Occipital lobe (tissue), 2 donors: ENCODE measurements around the gene MCU. TPM values are rescaled to one million over a fixed set of nuclear protein-coding genes. Genes with fewer than 3 reads are reported as not detected.
"Not testable (repeated sequence)": the region's sequence is repeated elsewhere in the genome, so short reads cannot be mapped to it uniquely, and the experiment has no call there.

Source experiments
- DNase-seq: peaks from one replicate; lab custom pipeline; 2025; lab: John Stamatoyannopoulos, UW
- total RNA-seq: library from RNA; depleted of rRNA; stranded (reverse); fragments of >200 nt; gene quantifications from one replicate; pipeline ENCODE4 v1.2.3, GENCODE V29; 2014

Gene MCU
- total RNA-seq, 1 donor from 2014 or later = 41.0 TPM

GRCh38 chr10:72761498-72761897, 69.6 kb downstream of the MCU start:
- DNase-seq = no peak

DNA sequence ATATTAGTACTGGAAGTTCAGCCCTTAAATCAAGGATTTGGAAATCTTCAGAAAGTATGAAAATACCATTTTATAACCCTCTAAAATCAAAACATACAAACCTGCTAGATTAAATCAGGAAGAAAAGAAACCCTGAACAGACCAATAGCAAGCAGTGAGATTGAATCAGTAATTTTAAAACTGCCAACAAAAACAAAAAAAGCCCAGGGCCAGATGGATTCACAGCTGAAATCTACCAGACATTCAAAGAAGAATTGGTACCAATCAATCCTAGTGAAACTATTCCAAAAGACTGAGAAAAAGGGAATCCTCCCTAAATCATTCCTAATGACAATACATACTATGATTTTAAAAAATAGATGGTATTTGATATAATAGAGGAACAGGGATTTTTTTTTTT, 70.1 kb downstream of the MCU start:
- no peak for DNase-seq

DNA sequence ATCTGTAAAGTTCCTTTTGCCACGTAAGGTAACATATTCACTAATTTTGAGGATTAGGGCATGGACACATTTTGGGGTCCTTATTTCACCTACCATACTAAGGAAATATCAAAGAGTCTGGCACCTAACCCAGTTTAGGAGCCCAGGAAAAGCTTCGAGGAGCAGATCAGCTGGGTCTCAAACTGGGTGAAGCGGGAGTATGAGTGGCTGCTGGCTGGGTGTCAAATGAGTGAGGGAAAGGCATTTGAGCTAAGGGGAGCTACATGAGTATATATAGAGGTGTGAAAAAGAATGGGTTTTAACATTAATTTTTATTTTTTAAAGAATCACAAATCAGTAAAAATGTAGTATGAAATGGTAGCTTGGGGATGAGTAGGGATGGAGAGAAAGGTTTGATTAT, 71.3 kb downstream of the MCU start:
- no peak for DNase-seq

- DNase-seq = no peak
Measured at GRCh38 chr10:72764151-72764550, 72.2 kb downstream of the MCU start.

- no peak for DNase-seq
Measured at GRCh38 chr10:72765051-72765745, 73.3 kb downstream of the MCU start.

DNA sequence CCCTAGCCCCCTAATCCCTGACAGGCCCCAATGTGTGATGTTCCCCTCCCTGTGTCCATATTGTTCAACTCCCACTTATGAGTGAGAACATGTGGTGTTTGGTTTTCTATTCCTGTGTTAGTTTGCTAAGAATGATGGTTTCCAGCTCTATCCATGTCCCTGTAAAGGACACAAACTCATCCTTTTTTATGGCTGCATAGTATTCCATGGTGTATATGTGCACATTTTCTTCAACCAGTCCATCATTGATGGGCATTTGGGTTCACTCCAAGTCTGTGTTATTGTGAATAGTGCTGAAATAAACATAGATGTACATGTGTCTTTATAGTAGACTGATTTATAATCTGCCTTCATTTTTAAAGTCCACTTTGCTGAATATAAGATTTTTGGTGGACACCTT, 79.3 kb downstream of the MCU start:
- DNase-seq = not testable (repeated sequence)

GRCh38 chr10:72772031-72772430, 80.1 kb downstream of the MCU start:
- DNase-seq = no peak

- DNase-seq = no peak
Measured at GRCh38 chr10:72779874-72780273, 87.9 kb downstream of the MCU start.

DNA sequence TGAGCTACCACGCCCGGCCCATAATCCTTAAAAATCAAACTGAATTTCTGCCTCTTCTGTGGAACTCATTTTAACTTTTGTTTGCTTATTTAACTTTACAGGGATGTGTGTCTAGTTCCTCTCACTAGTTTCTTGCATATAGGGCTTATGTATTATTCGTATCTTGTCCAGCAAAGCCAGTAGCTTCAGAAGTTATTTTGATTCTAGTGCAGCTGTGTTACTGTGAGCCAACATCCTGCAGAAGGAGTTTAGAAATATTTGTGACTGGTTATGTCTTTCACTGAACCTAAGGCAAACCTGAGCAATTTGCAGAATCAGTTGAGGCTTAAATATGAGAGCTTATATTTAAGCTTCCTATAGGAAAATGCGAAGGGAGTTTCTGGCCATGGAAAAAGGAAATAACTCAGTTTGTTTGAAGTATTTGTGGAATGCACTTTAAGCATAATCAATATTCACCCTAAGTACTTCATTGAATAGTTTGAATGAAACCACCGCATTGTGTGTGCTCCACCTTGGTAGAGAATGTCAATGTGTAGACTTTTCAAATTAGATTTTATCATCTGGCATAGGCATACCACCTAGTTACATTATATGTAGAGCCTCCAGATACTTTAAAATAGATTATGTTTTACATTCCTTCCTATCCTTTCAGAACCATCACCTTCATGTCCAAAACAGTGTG, 90.8 kb downstream of the MCU start:
- no peak for DNase-seq

- no peak for DNase-seq
Measured at GRCh38 chr10:72783410-72783833, 91.5 kb downstream of the MCU start.

DNA sequence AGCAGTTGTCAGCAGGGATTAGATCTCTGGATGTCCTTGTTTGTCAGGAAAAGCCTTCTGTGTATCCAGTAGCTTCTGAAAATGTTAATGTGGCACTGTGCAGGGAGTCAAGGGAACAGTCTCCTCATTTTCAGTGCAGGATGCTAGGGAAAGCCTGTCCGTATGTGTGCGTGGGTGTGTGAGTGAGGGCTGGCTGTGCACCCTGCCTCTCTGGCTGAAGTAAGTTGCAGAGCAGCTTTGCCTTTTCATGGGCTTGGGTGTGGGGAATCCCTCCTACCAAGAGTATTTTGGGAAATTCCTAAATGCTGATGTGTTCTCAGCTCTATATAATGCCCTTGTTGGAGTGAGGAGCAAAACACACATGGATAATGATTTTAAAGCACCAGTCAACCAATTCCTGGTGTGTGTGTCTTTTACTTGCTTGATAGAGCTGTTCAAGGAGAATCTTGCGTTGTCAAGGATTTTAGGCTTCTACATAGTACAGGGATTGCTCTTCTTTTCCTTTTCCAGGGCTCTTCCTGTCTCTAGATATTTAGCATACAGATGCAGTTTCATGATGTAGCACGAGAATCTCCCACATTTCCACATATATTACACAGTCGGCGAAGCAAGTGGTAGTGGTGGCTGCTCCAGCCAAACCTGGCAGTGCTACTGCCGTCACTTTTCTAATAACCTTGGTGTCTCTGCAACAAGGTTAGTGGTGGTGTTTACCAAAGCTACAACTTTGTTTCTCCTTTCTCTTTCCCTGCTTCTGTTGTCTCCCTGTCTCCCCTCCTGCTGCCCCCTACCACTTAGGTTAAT, 92.8 kb downstream of the MCU start:
- DNase-seq = peak; percentile 45

GRCh38 chr10:72785409-72785808, 93.5 kb downstream of the MCU start:
- no peak for DNase-seq

GRCh38 chr10:72790216-72790990, 98.5 kb downstream of the MCU start:
- no peak for DNase-seq

GRCh38 chr10:72792288-72792687, 100.3 kb downstream of the MCU start:
- no peak for DNase-seq

- no peak for DNase-seq
Measured at GRCh38 chr10:72793752-72794151, 101.8 kb downstream of the MCU start.

DNA sequence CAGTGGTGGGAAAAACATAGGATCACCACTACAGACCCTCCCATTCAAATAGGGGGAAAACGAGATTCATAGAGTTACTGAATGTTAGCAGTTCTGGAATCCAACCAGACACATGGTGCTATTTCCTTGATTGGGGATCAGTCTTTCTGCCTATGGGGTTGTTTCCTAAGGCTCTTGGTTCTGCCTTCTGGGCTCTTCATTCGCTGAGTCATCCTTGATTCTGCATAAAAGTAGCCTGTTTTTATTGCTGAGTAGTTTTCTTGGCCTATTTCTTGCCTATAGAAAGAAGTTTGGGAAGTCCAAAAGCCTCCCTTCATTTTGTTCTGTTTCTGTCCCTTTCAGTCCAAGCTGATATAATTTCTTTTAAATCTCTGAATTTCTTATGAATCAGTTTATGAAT, 102.3 kb downstream of the MCU start:
- no peak for DNase-seq

GRCh38 chr10:72796042-72796441, 104.1 kb downstream of the MCU start:
- DNase-seq = no peak

GRCh38 chr10:72796538-72796937, 104.6 kb downstream of the MCU start:
- no peak for DNase-seq

DNA sequence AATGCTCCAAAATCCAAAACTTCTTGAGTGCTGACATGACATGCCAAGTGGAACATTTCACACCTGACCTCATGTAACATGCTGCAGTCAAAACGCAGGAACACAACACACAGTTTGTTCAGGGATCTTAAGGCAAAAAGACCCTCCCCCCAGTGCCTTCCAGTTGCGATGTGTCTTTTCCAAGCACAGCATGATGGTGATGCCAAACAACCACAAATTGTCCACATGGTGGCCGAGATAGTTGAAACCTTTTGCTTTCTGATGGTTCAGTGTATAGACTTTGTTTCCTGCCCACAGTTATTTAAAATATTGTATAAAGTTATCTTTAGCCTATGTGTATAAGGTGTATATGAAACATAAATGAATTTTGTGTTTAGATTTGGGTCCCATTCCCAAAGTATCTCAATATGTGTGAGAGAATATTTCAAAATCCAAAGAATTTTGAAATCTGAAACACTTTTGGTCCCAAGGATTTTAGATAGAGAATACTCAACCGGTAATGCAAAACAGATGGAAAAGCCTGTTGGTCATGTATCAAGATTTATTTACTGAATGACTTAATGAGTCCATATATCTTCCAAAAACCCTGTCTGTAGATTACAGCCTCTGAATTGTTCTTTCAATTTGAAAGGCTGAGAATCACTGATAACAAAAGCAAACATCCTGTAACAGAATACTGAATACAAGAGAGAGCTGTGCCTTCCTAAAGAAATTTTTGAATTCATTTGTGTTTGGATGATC, 108.2 kb downstream of the MCU start:
- DNase-seq = no peak

DNA sequence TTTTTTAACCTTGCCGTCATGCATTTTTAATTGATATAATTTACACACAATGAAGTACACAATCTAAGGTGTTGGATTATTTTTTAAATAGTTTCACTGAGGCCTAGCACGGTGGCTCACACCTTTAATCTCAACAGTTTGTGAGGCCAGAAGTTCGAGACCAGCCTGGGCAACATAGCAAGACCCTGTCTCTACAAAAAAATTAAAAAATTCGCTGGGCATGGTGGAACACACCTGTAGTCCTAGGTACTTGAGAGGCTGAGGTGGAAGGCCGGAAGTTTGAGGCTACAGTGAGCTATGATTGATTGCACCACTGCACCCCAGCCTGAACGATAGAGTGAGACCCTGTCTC, 108.8 kb downstream of the MCU start:
- no peak for DNase-seq

- DNase-seq = no peak
Measured at GRCh38 chr10:72801263-72801868, 109.4 kb downstream of the MCU start.
